Suprapubic skin (tissue), 4 donors: ENCODE measurements around the gene STAB2. TPM values are rescaled to one million over a fixed set of nuclear protein-coding genes. Genes with fewer than 3 reads are reported as not detected.

Experiments
- DNase-seq, 2 donors: peaks; one replicate each; pipeline ENCODE4 v3.0.0-alpha.2; 2019; ENCODE audit warnings: low spot score in 2 of 2
- H3K27ac ChIP-seq: fragments of 200-600 bp; sonication (generic); one replicate; pipeline ENCODE4 v1.5.1; 2019
- H3K27me3 ChIP-seq: fragments of 200-600 bp; sonication (generic); one replicate; pipeline ENCODE4 v1.5.1; 2019
- H3K36me3 ChIP-seq: fragments of 200-600 bp; sonication (generic); one replicate; pipeline ENCODE4 v1.5.1; 2019
- H3K4me1 ChIP-seq: fragments of 200-600 bp; sonication (generic); one replicate; pipeline ENCODE4 v1.5.1; 2019
- H3K4me3 ChIP-seq: fragments of 200-600 bp; sonication (generic); one replicate; pipeline ENCODE4 v1.5.1; 2019; ENCODE audit warnings: mild to moderate bottlenecking
- H3K9me3 ChIP-seq: fragments of 200-600 bp; sonication (generic); one replicate; pipeline ENCODE4 v1.5.1; 2019
- CTCF ChIP-seq, 2 donors: fragments of 200-600 bp in 1 of 2; fragments of 450-650 bp in 1 of 2; sonication (generic) in 1 of 2; IDR thresholded peaks; one replicate each; pipeline ENCODE4 v1.5.1; 2016 to 2019; ENCODE audit warnings: antibody characterized with exemption in 2 of 2, mild to moderate bottlenecking in 1 of 2, moderate library complexity in 1 of 2
- EP300 ChIP-seq: sonication (generic); formaldehyde crosslinking; IDR thresholded peaks from one replicate; pipeline ENCODE4 v1.6.1; 2017; ENCODE audit warnings: antibody characterized with exemption
- POLR2A ChIP-seq, 2 donors: fragments of 450-650 bp; IDR thresholded peaks; one replicate each; pipeline ENCODE4 v1.6.1; 2017; ENCODE audit warnings: antibody characterized with exemption in 2 of 2, mild to moderate bottlenecking in 2 of 2, moderate library complexity in 2 of 2
- POLR2AphosphoS5 ChIP-seq, 3 donors: sonication (generic); formaldehyde crosslinking; IDR thresholded peaks; one replicate each; pipeline ENCODE4 v1.6.1; 2017; ENCODE audit warnings: antibody characterized with exemption in 3 of 3
- WGBS: methylation state at CpG from one replicate; pipeline ENCODE4 v1.1.5; 2018; 5-methylcytosine and 5-hydroxymethylcytosine counted together
- total RNA-seq, 4 donors: library from RNA; depleted of rRNA; stranded (reverse); fragments of >200 nt; gene quantifications; one replicate each; pipeline ENCODE4 v1.1.0, GENCODE V29; 2016

Gene STAB2
- total RNA-seq, 4 donors from 2014 or later, result 0.34 TPM; not detected in 3

- no peak for DNase-seq
- Histone ChIP-seq H3K27ac (no peak overlapping the region), H3K27me3 (no peaks in the 10 kb centered on the region), H3K4me3 (no peak overlapping the region), H3K9me3 (no peaks in the 10 kb centered on the region), H3K4me1 (no peaks in the 10 kb centered on the region), H3K36me3 (no peaks in the 10 kb centered on the region)
- TF ChIP-seq CTCF (IDR thresholded peaks at IDR 0.05) (no peak), POLR2AphosphoS5 (IDR thresholded peaks at IDR 0.05) (no peak)
- WGBS, result 79% methylated on average over 9 of the region's 9 CpGs
Measured at GRCh38 chr12:103698752-103699560, 111.9 kb downstream of the STAB2 start.

- no peaks in the 10 kb centered on the region for H3K9me3 ChIP-seq
- H3K4me3 ChIP-seq, result no peak overlapping the region
- H3K36me3 ChIP-seq, result no peaks in the 10 kb centered on the region
- H3K27me3 ChIP-seq, result peaks cover 3% of the 10 kb centered on the region
- 76% methylated on average over 2 of the region's 2 CpGs for WGBS
- DNase-seq, result no peak
- TF ChIP-seq EP300 (no peak), CTCF (IDR thresholded peaks at IDR 0.05) (no peak), POLR2A (IDR thresholded peaks at IDR 0.05) (no peak), POLR2AphosphoS5 (IDR thresholded peaks at IDR 0.05) (no peak)
- H3K27ac ChIP-seq, result no peak overlapping the region
- H3K4me1 ChIP-seq, result no peaks in the 10 kb centered on the region
Measured at GRCh38 chr12:103705098-103705497, 118.0 kb downstream of the STAB2 start.

GRCh38 chr12:103705927-103706326 is 118.9 kb downstream of the STAB2 start:
- Histone ChIP-seq H3K4me1 (no peaks in the 10 kb centered on the region), H3K27ac (no peak overlapping the region), H3K9me3 (no peaks in the 10 kb centered on the region), H3K27me3 (peaks cover 3% of the 10 kb centered on the region), H3K36me3 (no peaks in the 10 kb centered on the region), H3K4me3 (no peak overlapping the region)
- DNase-seq, result no peak
- no peak for TF ChIP-seq POLR2A (IDR thresholded peaks at IDR 0.05)
- WGBS, result 75% methylated on average over 2 of the region's 2 CpGs

GRCh38 chr12:103707446-103707845 is 120.4 kb downstream of the STAB2 start:
- no peaks in the 10 kb centered on the region for H3K36me3 ChIP-seq
- H3K27ac ChIP-seq, result no peak overlapping the region
- TF ChIP-seq POLR2A (IDR thresholded peaks at IDR 0.05), result no peak
- TF ChIP-seq EP300, result no peak
- TF ChIP-seq POLR2AphosphoS5 (IDR thresholded peaks at IDR 0.05), result no peak
- no peak for TF ChIP-seq CTCF (IDR thresholded peaks at IDR 0.05)
- no peak overlapping the region for H3K4me3 ChIP-seq
- H3K27me3 ChIP-seq, result peaks cover 3% of the 10 kb centered on the region
- H3K4me1 ChIP-seq, result no peaks in the 10 kb centered on the region
- DNase-seq, result no peak
- H3K9me3 ChIP-seq, result no peaks in the 10 kb centered on the region

GRCh38 chr12:103710544-103710943 is 123.5 kb downstream of the STAB2 start:
- Histone ChIP-seq H3K27me3 (peaks cover 3% of the 10 kb centered on the region), H3K27ac (no peak overlapping the region), H3K4me3 (no peak overlapping the region), H3K4me1 (no peaks in the 10 kb centered on the region), H3K9me3 (no peaks in the 10 kb centered on the region), H3K36me3 (no peaks in the 10 kb centered on the region)
- no peak for TF ChIP-seq CTCF (IDR thresholded peaks at IDR 0.05)
- no peak for TF ChIP-seq EP300
- TF ChIP-seq POLR2A (IDR thresholded peaks at IDR 0.05), result no peak
- TF ChIP-seq POLR2AphosphoS5 (IDR thresholded peaks at IDR 0.05), result no peak
- no peak for DNase-seq
- 92% methylated on average over 1 of the region's 1 CpG for WGBS

- H3K4me3 ChIP-seq, result no peak overlapping the region
- H3K4me1 ChIP-seq, result no peaks in the 10 kb centered on the region
- no peak overlapping the region for H3K27ac ChIP-seq
- H3K27me3 ChIP-seq, result no peaks in the 10 kb centered on the region
- H3K36me3 ChIP-seq, result no peaks in the 10 kb centered on the region
- DNase-seq, result no peak
- no peaks in the 10 kb centered on the region for H3K9me3 ChIP-seq
- TF ChIP-seq CTCF (IDR thresholded peaks at IDR 0.05) (no peak), POLR2AphosphoS5 (IDR thresholded peaks at IDR 0.05) (no peak), POLR2A (IDR thresholded peaks at IDR 0.05) (no peak), EP300 (no peak)
- WGBS, result 82% methylated on average over 2 of the region's 2 CpGs
Measured at GRCh38 chr12:103712216-103712615, 125.1 kb downstream of the STAB2 start.
